Lower lobe of right lung (tissue), 2 donors: ENCODE data around the gene DHX38. TPM values are rescaled to one million over a fixed set of nuclear protein-coding genes. Genes with fewer than 3 reads are reported as not detected.

Source experiments
- ATAC-seq, 2 donors: fragments of 200-7000 bp; cut with Tn5 transposase; one replicate each; pipeline ENCODE4 v1.9.1; 2020 to 2022; ENCODE audit warnings: mild to moderate bottlenecking in 2 of 2, moderate library complexity in 2 of 2
- DNase-seq: peaks from one replicate; pipeline ENCODE4 v3.0.0-alpha.2; 2020
- H3K27ac ChIP-seq: fragments of 200-600 bp; one replicate; pipeline ENCODE4 v1.8.0; 2022
- H3K27me3 ChIP-seq: fragments of 200-600 bp; one replicate; pipeline ENCODE4 v1.8.0; 2022; ENCODE audit warnings: low read depth
- H3K36me3 ChIP-seq: fragments of 200-600 bp; one replicate; pipeline ENCODE4 v1.8.0; 2022; ENCODE audit warnings: mild to moderate bottlenecking
- H3K4me1 ChIP-seq: fragments of 200-600 bp; one replicate; pipeline ENCODE4 v1.8.0; 2022
- H3K4me3 ChIP-seq: fragments of 200-600 bp; one replicate; pipeline ENCODE4 v1.8.0; 2022; ENCODE audit warnings: mild to moderate bottlenecking
- H3K9me3 ChIP-seq: fragments of 200-600 bp; one replicate; pipeline ENCODE4 v1.8.0; 2022
- CTCF ChIP-seq: fragments of 200-600 bp; IDR thresholded peaks from one replicate; pipeline ENCODE4 v1.8.0; 2022; ENCODE audit warnings: antibody characterized with exemption, mild to moderate bottlenecking
- intact Hi-C: fragments of 100-400 bp; cut with DNase I; formaldehyde crosslinking; loops from one replicate; pipeline ENCODE4 v1.11.0; 2022
- total RNA-seq: library from RNA; stranded (reverse); fragmentation: NEBNext Ultra II Directional; extraction: Animal tissue kit (Norgen Biotek cat#: 25700); gene quantifications from one replicate; pipeline ENCODE4 v1.2.1, GENCODE V29; 2021
- donor health status: DM: no; HTN: yes; CAD: no; lungs with severe emphysema.

The DHX38 gene
- total RNA-seq, 1 donor from 2014 or later, result 52.5 TPM

GRCh38 chr16:72132726-72133125 lies 39.1 kb downstream of the DHX38 start:
- H3K4me3 ChIP-seq, result no peak overlapping the region
- no peak for TF ChIP-seq CTCF
- ATAC-seq (no peak), DNase-seq (no peak)
- H3K4me1 ChIP-seq, result no peaks in the 10 kb centered on the region
- no peaks in the 10 kb centered on the region for H3K36me3 ChIP-seq
- H3K27ac ChIP-seq, result no peak overlapping the region
- no peaks in the 10 kb centered on the region for H3K27me3 ChIP-seq
- intact Hi-C loops, result no loop called here
- H3K9me3 ChIP-seq, result no peaks in the 10 kb centered on the region

- H3K9me3 ChIP-seq, result no peaks in the 10 kb centered on the region
- H3K4me3 ChIP-seq, result no peak overlapping the region
- peaks cover 5% of the 10 kb centered on the region for H3K27me3 ChIP-seq
- no peak overlapping the region for H3K27ac ChIP-seq
- H3K4me1 ChIP-seq, result no peaks in the 10 kb centered on the region
- H3K36me3 ChIP-seq, result no peaks in the 10 kb centered on the region
- DNase-seq (no peak), ATAC-seq (no peak)
- intact Hi-C loops, result no loop called here
- no peak for TF ChIP-seq CTCF
These were observed 40.9 kb downstream of the DHX38 start for GRCh38 chr16:72134507-72134906.

GRCh38 chr16:72137380-72138063 lies 43.9 kb downstream of the DHX38 start:
- Histone ChIP-seq H3K4me3 (no peak overlapping the region), H3K36me3 (no peaks in the 10 kb centered on the region), H3K27ac (no peak overlapping the region), H3K4me1 (no peaks in the 10 kb centered on the region), H3K9me3 (no peaks in the 10 kb centered on the region), H3K27me3 (peaks cover 5% of the 10 kb centered on the region)
- no peak for TF ChIP-seq CTCF
- DNase-seq (no peak), ATAC-seq (no peak)
- intact Hi-C loops, result no loop called here

GRCh38 chr16:72138064-72138572 lies 44.5 kb downstream of the DHX38 start:
- no peak for TF ChIP-seq CTCF
- intact Hi-C loops, result no loop called here
- Histone ChIP-seq H3K9me3 (no peaks in the 10 kb centered on the region), H3K36me3 (no peaks in the 10 kb centered on the region), H3K27ac (no peak overlapping the region), H3K4me3 (no peak overlapping the region), H3K27me3 (peaks cover 5% of the 10 kb centered on the region), H3K4me1 (no peaks in the 10 kb centered on the region)
- no peak for DNase-seq
- ATAC-seq, result no peak

- intact Hi-C loops, result no loop called here
- no peaks in the 10 kb centered on the region for H3K9me3 ChIP-seq
- H3K36me3 ChIP-seq, result no peaks in the 10 kb centered on the region
- no peak overlapping the region for H3K27ac ChIP-seq
- no peak for TF ChIP-seq CTCF
- no peak overlapping the region for H3K4me3 ChIP-seq
- peaks cover 5% of the 10 kb centered on the region for H3K27me3 ChIP-seq
- H3K4me1 ChIP-seq, result no peaks in the 10 kb centered on the region
- DNase-seq, result no peak
- no peak for ATAC-seq
These were observed 46.3 kb downstream of the DHX38 start for GRCh38 chr16:72139908-72140307.
